ENCODE measurements around the gene TENM4. TPM values are rescaled to one million over a fixed set of nuclear protein-coding genes. Genes with fewer than 3 reads are reported as not detected.

TENM4 gene
- total RNA-seq = 100 to 1,000 TPM in 2 of 4 donors, 10 to 100 TPM in 2; 16.8 to 158 (median 120) TPM

- TF ChIP-seq POLR2A (IDR thresholded peaks at IDR 0.05) = peak; percentile 60 to 82
- TF ChIP-seq CTCF (IDR thresholded peaks at IDR 0.05) = peak in 2 of 6 experiments; percentile 41 to 45
- 2 to 3% methylated on average over 30 to 41 of the region's 74 CpGs for WGBS, 2 donors
These were observed at the start of gene TENM4 for GRCh38 chr11:79440571-79441460. Gene TENM4, minus strand, starts transcription at chr11:79441030. Its CDS starts 371,086 bp downstream, at chr11:79069944.

GRCh38 chr11:79488286-79488685 lies 47.5 kb upstream of the TENM4 start:
- 62 to 79% methylated on average over 4 of the region's 4 CpGs for WGBS, 2 donors
- TF ChIP-seq CTCF (IDR thresholded peaks at IDR 0.05) (no peak), POLR2A (IDR thresholded peaks at IDR 0.05) (no peak)
- DNase-seq = no peak

More at GRCh38 chr11:79440571-79441460, at the start of gene TENM4:
- H3K4me1 ChIP-seq = peaks cover 6 to 19% of the 10 kb centered on the region in 2 donors
- intact Hi-C loops (cut with DNase I) = no loop called here
- DNase-seq = peak; percentile 89 to 90
- H3K4me3 ChIP-seq (replicated peaks in 1 of 3) = peak within 1 kb of the TSS; percentile 70 to 73 (median 70)
- no peaks in the 10 kb centered on the region for H3K27me3 ChIP-seq
- H3K27ac ChIP-seq = peak within 1 kb of the TSS; percentile 80 to 94 (median 88)
- no peaks in the 10 kb centered on the region for H3K9me3 ChIP-seq
- H3K36me3 ChIP-seq = no peaks in the 10 kb centered on the region

GRCh38 chr11:79487412-79487811 lies 46.6 kb upstream of the TENM4 start:
- Histone ChIP-seq H3K27me3 (no peaks in the 10 kb centered on the region), H3K27ac (no peak overlapping the region), H3K4me1 (no peaks in the 10 kb centered on the region), H3K9me3 (no peaks in the 10 kb centered on the region), H3K4me3 (replicated peaks in 1 of 3) (no peak overlapping the region), H3K36me3 (no peaks in the 10 kb centered on the region)
- intact Hi-C loops (cut with DNase I) = no loop called here
- TF ChIP-seq CTCF (IDR thresholded peaks at IDR 0.05) = no peak
- TF ChIP-seq POLR2A (IDR thresholded peaks at IDR 0.05) = no peak
- no peak for DNase-seq
- 80 to 84% methylated on average over 2 of the region's 2 CpGs for WGBS, 2 donors

More at GRCh38 chr11:79488286-79488685, 47.5 kb upstream of the TENM4 start:
- Histone ChIP-seq H3K4me3 (replicated peaks in 1 of 3) (no peak overlapping the region), H3K27ac (no peak overlapping the region), H3K27me3 (no peaks in the 10 kb centered on the region), H3K4me1 (no peaks in the 10 kb centered on the region), H3K9me3 (no peaks in the 10 kb centered on the region), H3K36me3 (no peaks in the 10 kb centered on the region)
- intact Hi-C loops (cut with DNase I) = no loop called here

- no peak overlapping the region for H3K4me3 ChIP-seq (replicated peaks in 1 of 3)
- H3K9me3 ChIP-seq = no peaks in the 10 kb centered on the region
- WGBS, 2 donors = 57 to 68% methylated on average over 6 of the region's 6 CpGs
- no peaks in the 10 kb centered on the region for H3K27me3 ChIP-seq
- H3K27ac ChIP-seq = no peak overlapping the region
- H3K36me3 ChIP-seq = no peaks in the 10 kb centered on the region
- H3K4me1 ChIP-seq = no peaks in the 10 kb centered on the region
- intact Hi-C loops (cut with DNase I) = no loop called here
- no peak for DNase-seq
- TF ChIP-seq CTCF (IDR thresholded peaks at IDR 0.05) (no peak), POLR2A (IDR thresholded peaks at IDR 0.05) (no peak)
These were observed 45.6 kb upstream of the TENM4 start for GRCh38 chr11:79486242-79486984.
